ENCODE results near the gene COL2A1. TPM values are rescaled to one million over a fixed set of nuclear protein-coding genes. Genes with fewer than 3 reads are reported as not detected.

COL2A1 gene
- polyA plus RNA-seq, 1 donor from 2014 or later, result not detected

DNA sequence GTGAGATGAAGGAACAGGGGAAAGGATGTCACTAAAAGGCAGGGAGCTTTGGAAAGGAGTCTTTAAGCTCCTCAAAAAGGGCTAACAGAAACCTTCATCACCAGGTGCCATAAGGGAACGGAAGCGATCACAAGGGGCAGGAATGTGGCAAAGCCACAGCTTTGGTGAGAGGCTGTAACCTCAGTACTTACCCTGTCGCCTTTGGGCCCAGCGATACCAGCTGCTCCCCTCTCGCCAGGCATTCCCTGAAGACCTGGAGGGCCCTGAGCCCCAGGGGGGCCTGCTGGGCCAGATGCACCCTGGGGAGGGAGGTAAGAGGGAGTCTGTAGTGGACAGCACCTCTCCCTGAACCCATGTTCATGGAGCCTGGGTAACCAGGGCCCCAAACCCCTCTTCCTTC, 22.0 kb downstream of the COL2A1 start:
- peaks cover 2% of the 10 kb centered on the region for H3K27me3 Mint-ChIP-seq
- no peaks in the 10 kb centered on the region for H3K4me1 Mint-ChIP-seq
- H3K9me3 Mint-ChIP-seq, result no peaks in the 10 kb centered on the region
- no peak overlapping the region for H3K4me3 Mint-ChIP-seq
- H3K36me3 Mint-ChIP-seq, result no peaks in the 10 kb centered on the region
- no peak overlapping the region for H3K27ac Mint-ChIP-seq

DNA sequence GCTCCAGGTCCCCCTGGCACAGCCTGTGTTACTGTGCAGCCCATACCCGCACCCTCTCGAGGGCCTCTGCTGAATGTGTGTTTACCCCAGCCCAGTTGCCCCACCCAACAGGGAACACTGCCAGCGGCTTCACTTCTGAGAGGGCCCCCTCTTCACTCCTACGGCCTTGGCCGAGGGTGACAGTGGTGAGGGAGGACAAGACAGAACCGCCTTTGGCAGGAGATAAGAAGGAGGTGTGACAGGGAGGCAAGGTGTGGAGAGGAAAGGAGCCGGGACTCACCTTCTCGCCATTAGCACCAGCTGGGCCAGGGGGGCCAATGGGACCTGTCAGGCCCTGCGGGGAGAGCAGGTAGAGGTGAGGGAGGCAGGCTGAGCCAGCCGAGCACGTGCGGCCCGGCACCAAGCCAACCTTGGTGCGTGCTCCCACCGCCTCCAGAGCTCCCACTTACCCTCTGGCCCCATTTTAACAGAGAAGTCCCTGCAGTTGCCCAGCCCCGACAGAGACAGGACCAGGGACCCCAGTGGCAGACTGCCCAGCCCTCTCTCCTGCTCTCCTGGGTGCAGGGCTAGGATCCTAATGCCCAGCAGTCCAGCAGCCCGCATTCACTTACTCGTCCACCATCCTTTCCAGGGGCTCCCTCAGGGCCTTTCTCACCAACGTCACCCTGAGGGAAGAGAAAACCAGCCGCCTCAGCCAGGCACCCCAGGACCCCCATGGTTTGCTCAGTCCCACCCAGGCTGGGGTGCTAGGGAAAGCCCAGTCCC, 22.6 kb downstream of the COL2A1 start:
- Mint-ChIP-seq H3K9me3 (no peaks in the 10 kb centered on the region), H3K27me3 (peaks cover 2% of the 10 kb centered on the region), H3K4me3 (no peak overlapping the region), H3K27ac (no peak overlapping the region), H3K36me3 (peaks cover 2% of the 10 kb centered on the region), H3K4me1 (no peaks in the 10 kb centered on the region)

DNA sequence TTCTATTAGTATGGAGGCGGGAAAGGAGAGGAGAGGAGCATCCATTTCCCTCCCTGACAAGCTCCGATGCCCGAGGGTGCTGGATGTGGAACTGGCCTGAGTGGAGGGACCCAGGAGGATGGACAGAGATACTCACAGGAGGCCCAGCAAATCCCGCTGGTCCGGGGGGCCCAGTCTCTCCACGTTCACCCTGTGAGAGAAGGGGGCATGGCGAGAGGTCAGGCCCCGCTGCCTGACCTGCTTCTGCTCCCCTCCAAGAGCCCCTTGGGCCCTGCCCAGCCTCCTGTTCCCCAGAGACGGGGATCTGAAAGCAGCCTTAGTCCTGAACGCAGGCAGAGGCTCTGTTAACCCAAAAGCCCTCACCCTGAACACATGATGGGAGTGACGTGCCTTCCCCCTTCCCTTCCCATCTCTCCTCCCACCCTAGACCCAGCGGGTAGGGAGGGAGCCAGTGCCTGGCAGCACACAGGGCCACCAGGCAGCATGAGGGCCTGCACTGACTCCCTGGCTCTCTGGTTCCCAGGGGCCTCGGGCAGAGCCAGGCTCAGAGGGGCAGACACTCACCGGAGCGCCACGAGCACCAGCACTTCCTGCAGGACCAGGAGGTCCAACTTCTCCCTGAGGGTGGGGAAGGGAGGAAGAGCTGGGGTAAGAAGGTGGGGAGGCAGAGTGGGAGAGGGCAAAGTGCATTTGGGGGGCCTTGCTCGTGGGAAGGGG, 23.3 kb downstream of the COL2A1 start:
- H3K36me3 Mint-ChIP-seq, result peaks cover 2% of the 10 kb centered on the region
- no peak overlapping the region for H3K27ac Mint-ChIP-seq
- no peaks in the 10 kb centered on the region for H3K4me1 Mint-ChIP-seq
- H3K4me3 Mint-ChIP-seq, result no peak overlapping the region
- peaks cover 2% of the 10 kb centered on the region for H3K27me3 Mint-ChIP-seq
- H3K9me3 Mint-ChIP-seq, result no peaks in the 10 kb centered on the region

DNA sequence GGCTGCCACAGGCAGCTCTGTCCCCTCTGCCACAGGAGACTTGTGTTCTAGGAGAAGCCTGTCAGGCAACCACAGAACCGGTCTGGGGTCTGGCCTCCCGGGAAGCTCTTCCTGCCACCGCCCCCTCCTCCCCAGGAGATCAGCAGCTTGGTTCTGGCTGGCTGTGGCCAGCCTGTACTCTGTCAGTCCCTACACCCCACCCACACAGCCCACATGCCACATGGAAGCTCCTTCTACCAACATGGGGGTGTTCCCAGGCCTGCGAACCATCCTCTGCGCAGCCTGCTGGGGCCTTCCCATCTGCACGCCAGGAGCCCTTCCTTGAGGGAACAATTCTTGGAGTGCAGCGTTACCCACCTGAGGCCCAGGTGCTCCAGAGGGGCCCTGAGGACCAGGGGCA, 24.1 kb downstream of the COL2A1 start:
- H3K27me3 Mint-ChIP-seq, result peaks cover 2% of the 10 kb centered on the region
- peaks cover 2% of the 10 kb centered on the region for H3K36me3 Mint-ChIP-seq
- no peaks in the 10 kb centered on the region for H3K4me1 Mint-ChIP-seq
- no peaks in the 10 kb centered on the region for H3K9me3 Mint-ChIP-seq
- no peak overlapping the region for H3K27ac Mint-ChIP-seq
- no peak overlapping the region for H3K4me3 Mint-ChIP-seq

DNA sequence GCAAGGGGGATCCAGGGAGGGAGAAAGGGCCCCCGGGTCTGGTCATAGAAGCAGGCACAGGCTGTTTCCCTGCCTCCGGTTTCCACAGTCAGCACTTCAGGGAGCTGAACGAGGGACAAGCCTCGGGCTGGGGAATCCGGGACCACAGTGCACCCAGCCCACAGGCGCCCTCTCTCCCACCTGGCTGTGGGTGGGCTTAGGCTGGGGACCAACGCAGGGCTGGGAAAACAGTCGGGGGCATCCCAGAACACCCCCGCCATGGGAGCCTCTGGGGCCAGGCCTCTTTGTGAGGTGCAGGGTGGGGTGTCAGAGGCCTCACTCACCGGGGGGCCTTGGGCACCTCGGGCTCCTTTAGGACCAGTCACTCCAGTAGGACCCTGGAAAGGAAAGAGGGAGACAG, 24.6 kb downstream of the COL2A1 start:
- Mint-ChIP-seq H3K4me1 (no peaks in the 10 kb centered on the region), H3K36me3 (peaks cover 2% of the 10 kb centered on the region), H3K4me3 (no peak overlapping the region), H3K27me3 (no peaks in the 10 kb centered on the region), H3K27ac (no peak overlapping the region), H3K9me3 (no peaks in the 10 kb centered on the region)

DNA sequence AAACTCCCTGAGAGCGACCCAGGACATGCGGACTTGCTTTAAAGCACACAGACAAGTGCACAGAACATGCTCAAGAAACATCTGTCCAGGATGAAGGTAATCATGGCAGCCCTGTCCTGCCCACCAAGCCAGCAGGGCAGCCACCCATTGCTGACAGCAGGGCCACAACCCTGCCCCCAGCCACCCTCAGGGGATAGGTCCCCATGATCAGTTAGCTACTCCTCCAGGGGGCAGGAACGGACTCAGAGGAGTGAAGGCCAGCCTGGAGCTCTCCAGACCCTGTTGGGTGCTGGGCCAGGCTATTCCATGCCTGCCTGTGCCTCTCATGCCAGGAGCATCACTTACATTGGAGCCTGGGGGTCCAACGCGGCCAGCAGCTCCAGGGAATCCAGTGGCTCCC, 25.1 kb downstream of the COL2A1 start:
- Mint-ChIP-seq H3K4me1 (no peaks in the 10 kb centered on the region), H3K9me3 (no peaks in the 10 kb centered on the region), H3K4me3 (peak overlapping the region in 1 of 4 donors; percentile 66), H3K36me3 (peaks cover 2% of the 10 kb centered on the region), H3K27me3 (no peaks in the 10 kb centered on the region), H3K27ac (no peak overlapping the region)

DNA sequence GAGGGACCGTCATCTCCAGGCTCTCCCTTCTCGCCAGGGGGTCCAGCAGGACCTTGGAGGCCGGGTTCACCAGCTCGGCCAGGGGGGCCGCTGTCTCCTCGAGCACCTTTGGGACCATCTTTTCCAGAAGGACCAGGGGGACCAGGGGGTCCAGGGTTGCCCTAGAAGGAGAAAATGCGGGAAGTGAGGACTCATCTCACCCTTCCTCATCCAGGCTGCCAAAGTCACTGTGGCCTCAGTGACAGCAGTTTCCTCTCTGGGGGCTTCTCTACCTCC, 25.7 kb downstream of the COL2A1 start:
- Mint-ChIP-seq H3K36me3 (peaks cover 2% of the 10 kb centered on the region), H3K27ac (no peak overlapping the region), H3K27me3 (no peaks in the 10 kb centered on the region), H3K4me3 (no peak overlapping the region), H3K9me3 (no peaks in the 10 kb centered on the region), H3K4me1 (no peaks in the 10 kb centered on the region)

DNA sequence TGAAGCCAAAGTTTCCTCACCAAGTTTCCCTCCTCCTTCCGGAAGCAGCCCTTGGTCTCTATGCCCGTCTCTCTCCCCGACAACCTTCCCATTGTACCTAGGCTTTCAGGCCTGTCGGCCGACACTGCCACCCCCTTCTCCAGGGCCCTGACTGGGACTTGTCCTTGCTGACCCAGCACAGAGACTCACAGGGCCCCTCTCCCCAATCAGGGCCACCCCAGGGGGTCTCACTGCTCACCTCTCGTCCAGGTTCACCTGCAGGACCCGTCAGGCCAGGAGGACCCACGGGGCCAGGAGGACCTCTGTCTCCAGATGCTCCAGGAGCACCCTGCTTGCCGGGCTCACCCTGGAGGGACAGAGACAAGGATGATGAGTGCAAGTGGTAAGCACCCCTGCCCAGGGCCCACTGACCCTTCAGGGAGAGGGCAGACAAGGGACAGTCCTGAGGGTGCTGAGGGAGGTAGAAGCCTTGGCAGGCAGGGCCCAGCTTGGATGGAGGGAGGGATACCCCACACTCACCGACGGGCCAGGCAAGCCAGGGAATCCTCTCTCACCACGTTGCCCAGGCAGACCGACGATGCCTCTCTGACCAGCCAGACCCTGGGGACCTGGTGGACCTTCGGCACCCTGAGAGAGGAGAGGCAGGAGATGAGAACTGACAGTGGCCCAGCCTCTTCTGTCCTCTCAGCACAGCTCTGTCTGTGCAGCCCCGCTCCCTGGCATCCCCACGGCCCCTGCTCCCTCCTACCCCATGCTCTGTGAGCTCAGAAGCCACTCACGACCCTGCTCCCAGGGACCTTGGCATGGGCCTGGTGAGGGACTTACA, 26.3 kb downstream of the COL2A1 start:
- Mint-ChIP-seq H3K36me3 (peaks cover 2% of the 10 kb centered on the region), H3K9me3 (no peaks in the 10 kb centered on the region), H3K27me3 (no peaks in the 10 kb centered on the region), H3K4me3 (peak overlapping the region in 1 of 4 donors; percentile 17), H3K27ac (no peak overlapping the region), H3K4me1 (no peaks in the 10 kb centered on the region)

DNA sequence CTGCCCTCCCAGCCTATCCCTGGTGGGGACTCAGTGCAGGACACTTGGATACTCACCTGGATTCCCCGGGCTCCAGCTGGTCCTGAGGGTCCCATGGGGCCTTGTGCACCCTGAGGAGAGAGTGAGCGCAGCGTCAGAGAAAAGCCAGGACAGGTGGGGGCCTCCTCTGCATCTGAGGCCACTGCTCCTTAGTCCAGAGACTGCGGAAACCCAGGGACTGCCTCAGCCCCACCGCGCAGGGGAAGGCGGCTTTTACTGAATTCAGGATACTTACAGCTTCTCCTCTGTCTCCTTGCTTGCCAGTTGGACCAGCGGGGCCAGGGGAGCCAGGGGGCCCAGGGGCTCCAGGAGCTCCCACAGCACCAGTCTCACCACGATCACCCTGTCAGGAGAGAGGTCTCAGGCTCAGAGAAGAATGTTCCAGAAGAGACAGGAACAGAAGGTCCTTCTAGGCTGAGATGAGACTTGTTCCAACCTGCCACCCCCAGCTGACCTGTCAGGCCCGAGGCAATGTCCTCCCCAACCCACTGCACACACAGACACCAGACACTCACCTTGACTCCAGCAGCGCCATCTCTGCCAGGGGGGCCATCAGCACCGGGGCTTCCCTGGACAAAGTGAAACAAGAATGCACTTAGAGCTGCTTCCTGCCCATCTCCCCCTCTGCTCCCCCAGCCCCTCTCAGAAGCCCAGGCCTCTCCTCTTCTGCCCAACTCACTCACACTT, 27.1 kb downstream of the COL2A1 start:
- no peaks in the 10 kb centered on the region for H3K27me3 Mint-ChIP-seq
- H3K27ac Mint-ChIP-seq, result no peak overlapping the region
- H3K4me3 Mint-ChIP-seq, result no peak overlapping the region
- H3K36me3 Mint-ChIP-seq, result peaks cover 2% of the 10 kb centered on the region
- H3K4me1 Mint-ChIP-seq, result no peaks in the 10 kb centered on the region
- no peaks in the 10 kb centered on the region for H3K9me3 Mint-ChIP-seq

DNA sequence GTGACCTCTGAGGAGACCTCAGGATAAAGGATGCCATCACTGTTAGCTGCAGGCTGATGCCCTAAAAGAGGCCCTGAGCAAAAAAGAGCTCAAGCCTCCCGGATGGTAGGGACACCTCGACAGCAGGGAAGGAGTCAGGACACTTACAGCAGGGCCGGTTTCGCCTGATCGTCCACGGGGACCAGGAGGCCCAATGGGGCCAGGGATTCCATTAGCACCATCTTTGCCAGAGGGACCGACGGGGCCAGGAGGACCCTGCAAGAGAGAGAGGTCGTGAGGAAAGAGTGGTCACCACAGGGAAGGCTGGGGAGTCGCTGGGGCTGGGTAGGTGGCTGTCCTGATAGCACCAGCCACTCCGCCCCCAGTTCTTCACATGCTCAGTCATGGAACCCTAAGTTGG, 28.5 kb downstream of the COL2A1 start:
- no peaks in the 10 kb centered on the region for H3K9me3 Mint-ChIP-seq
- H3K36me3 Mint-ChIP-seq, result peaks cover 2% of the 10 kb centered on the region
- no peaks in the 10 kb centered on the region for H3K4me1 Mint-ChIP-seq
- H3K27me3 Mint-ChIP-seq, result no peaks in the 10 kb centered on the region
- H3K27ac Mint-ChIP-seq, result no peak overlapping the region
- no peak overlapping the region for H3K4me3 Mint-ChIP-seq

DNA sequence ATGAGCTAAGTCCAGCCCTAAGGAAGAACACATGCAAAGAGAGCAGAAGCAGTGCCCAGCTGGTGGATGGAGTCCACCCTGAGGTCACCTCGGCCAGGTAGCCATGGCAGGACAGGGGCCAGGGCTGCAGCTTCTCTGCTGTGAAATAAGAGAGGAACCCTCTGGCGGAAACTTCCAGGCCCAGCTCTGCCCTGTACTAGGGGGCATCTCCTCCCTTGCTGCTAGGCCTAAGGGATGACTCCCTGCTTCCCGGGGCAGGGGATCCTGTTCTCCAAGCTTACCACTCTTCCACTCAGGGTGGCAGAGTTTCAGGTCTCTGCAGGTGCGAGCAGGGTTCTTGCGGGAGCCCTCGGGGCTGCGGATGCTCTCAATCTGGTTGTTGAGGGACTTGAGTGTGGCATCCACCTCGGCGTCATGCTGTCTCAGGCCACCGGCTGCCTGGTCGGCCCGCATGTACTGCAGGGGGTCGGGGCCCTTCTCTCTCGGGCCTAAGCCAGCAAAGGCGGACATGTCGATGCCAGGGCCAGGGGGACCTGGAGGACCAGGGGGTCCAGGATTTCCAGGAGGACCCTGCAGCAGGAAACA, 29.1 kb downstream of the COL2A1 start:
- no peak overlapping the region for H3K27ac Mint-ChIP-seq

DNA sequence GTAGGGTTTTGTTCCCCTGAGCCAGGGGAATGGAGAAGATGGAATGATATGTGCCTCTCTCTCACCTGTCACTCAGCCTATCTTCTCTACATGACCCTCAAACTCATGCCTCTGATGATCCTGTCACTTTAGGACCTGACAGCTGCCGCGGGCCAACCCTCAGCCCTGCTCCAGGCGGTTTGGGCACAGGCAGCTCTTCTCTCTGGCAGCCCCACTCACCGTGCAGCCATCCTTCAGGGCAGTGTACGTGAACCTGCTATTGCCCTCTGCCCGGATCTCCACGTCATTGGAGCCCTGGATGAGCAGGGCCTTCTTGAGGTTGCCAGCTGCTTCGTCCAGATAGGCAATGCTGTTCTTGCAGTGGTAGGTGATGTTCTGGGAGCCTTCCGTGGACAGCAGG, 30.4 kb downstream of the COL2A1 start:
- H3K4me3 Mint-ChIP-seq, result peak overlapping the region in 1 of 4 donors; percentile 73
- peaks cover 2% of the 10 kb centered on the region for H3K36me3 Mint-ChIP-seq
- H3K4me1 Mint-ChIP-seq, result no peaks in the 10 kb centered on the region
- no peak overlapping the region for H3K27ac Mint-ChIP-seq
- no peaks in the 10 kb centered on the region for H3K9me3 Mint-ChIP-seq
- no peaks in the 10 kb centered on the region for H3K27me3 Mint-ChIP-seq

More for the DNA sequence above, 29.1 kb downstream of the COL2A1 start:
- Mint-ChIP-seq H3K27me3 (no peaks in the 10 kb centered on the region), H3K4me3 (no peak overlapping the region), H3K36me3 (peaks cover 2% of the 10 kb centered on the region), H3K9me3 (no peaks in the 10 kb centered on the region), H3K4me1 (no peaks in the 10 kb centered on the region)

DNA sequence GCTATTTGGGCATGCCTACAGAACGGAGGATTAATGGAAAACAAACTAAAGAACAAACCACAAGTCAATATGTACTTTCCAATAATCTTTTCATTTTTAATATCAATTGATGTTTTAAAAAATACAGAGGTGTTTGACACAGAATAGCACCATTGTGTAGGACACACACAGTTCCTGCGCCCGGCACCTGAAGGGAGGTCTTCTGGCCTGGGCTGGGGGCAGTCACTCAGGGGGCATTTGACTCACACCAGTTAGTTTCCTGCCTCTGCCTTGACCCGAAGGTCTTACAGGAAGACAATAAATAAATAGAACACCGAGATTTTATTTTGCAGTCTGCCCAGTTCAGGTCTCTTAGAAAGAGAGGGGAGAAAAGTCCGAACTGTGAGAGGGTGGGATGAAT, 31.4 kb downstream of the COL2A1 start:
- no peak overlapping the region for H3K4me3 Mint-ChIP-seq
- no peaks in the 10 kb centered on the region for H3K9me3 Mint-ChIP-seq
- no peaks in the 10 kb centered on the region for H3K27me3 Mint-ChIP-seq
- no peak overlapping the region for H3K27ac Mint-ChIP-seq
- H3K36me3 Mint-ChIP-seq, result peaks cover 2% of the 10 kb centered on the region
- no peaks in the 10 kb centered on the region for H3K4me1 Mint-ChIP-seq

DNA sequence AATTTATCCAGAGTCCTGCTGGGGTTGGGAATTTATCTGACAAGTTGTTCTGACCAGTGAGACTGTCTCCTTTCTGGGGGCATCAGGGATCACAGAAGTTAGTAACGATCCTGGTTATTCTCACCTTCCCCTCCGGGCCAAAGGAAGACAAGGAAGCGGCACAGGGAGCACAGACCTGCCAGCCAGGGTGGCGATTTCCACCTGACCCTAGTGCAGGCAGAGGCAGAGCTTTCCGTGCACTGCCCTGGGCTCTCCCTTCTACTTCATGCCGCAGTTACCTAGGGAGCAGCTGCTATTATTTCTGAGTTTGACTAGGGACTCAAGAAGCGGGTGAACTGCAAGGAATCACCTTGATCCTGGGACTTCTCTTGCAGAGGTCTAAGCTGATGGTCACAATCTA, 33.4 kb downstream of the COL2A1 start:
- Mint-ChIP-seq H3K27me3 (no peaks in the 10 kb centered on the region), H3K36me3 (no peaks in the 10 kb centered on the region), H3K9me3 (no peaks in the 10 kb centered on the region), H3K27ac (peak overlapping the region in 1 of 3 donors; percentile 4), H3K4me3 (no peak overlapping the region), H3K4me1 (peaks cover 0 to 1% (median 0%) of the 10 kb centered on the region in 3 donors)

DNA sequence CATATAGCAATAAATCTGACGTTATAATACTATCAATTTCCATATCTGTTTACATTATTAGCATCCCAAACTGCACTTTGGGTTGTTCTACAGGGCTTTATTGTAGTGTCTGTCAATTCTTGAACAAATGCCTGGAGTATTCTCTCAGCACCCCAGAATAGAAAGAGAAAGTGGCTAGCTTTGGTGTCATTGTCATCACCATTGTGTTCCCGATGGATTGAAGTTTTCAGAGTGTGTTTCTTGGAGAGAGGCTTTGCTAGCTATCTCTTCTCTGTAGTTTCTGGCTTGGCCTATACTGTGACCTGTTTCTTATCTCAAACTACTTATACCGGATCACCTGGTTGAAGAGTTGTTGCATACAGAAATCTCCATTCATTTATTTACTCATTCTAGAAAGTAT, 34.4 kb downstream of the COL2A1 start:
- Mint-ChIP-seq H3K9me3 (no peaks in the 10 kb centered on the region), H3K27ac (no peak overlapping the region), H3K36me3 (no peaks in the 10 kb centered on the region), H3K4me3 (no peak overlapping the region), H3K4me1 (peaks cover 0 to 4% (median 3%) of the 10 kb centered on the region in 3 donors), H3K27me3 (no peaks in the 10 kb centered on the region)
